GM12878 (cell line): ENCODE results near the gene EIF2S1.

Experiments
- EED ChIP-seq: sonication (generic); IDR thresholded peaks from 2 replicates; pipeline ENCODE4 v1.6.1; 2016; ENCODE audit warnings: antibody characterized with exemption, low read depth
- SMC3 ChIP-seq: IDR thresholded peaks from 2 replicates; pipeline ENCODE4 v1.6.1; 2011; ENCODE audit warnings: low read length, improper control_type of control experiment, borderline replicate concordance
- TARDBP ChIP-seq: IDR thresholded peaks from 2 replicates; pipeline ENCODE4 v1.6.1; 2016; ENCODE audit warnings: borderline replicate concordance
- TF ChIP-seq, protein P1 (sequence below): IDR thresholded peaks from 2 replicates; pipeline ENCODE4 v1.6.1; 2011; ENCODE audit warnings: low read depth, mild to moderate bottlenecking, low read length, moderate library complexity, borderline replicate concordance; ENCODE audit errors: extremely low read depth
- TF ChIP-seq, protein P2 (sequence below), 3 experiments: IDR thresholded peaks in 2 of 3; conservative IDR thresholded peaks in 1 of 3; 2 replicates each; pipeline ENCODE4 v1.5.1; 2011; ENCODE audit warnings: low read depth in 3 of 3, low read length in 3 of 3, mild to moderate bottlenecking in 3 of 3, control low read depth in 2 of 3, moderate library complexity in 2 of 3, inconsistent platforms in 1 of 3, mixed read lengths in 1 of 3; ENCODE audit not compliant: control insufficient read depth in 2 of 3, insufficient read depth in 1 of 3; ENCODE audit errors: extremely low read depth in 1 of 3

DNA sequence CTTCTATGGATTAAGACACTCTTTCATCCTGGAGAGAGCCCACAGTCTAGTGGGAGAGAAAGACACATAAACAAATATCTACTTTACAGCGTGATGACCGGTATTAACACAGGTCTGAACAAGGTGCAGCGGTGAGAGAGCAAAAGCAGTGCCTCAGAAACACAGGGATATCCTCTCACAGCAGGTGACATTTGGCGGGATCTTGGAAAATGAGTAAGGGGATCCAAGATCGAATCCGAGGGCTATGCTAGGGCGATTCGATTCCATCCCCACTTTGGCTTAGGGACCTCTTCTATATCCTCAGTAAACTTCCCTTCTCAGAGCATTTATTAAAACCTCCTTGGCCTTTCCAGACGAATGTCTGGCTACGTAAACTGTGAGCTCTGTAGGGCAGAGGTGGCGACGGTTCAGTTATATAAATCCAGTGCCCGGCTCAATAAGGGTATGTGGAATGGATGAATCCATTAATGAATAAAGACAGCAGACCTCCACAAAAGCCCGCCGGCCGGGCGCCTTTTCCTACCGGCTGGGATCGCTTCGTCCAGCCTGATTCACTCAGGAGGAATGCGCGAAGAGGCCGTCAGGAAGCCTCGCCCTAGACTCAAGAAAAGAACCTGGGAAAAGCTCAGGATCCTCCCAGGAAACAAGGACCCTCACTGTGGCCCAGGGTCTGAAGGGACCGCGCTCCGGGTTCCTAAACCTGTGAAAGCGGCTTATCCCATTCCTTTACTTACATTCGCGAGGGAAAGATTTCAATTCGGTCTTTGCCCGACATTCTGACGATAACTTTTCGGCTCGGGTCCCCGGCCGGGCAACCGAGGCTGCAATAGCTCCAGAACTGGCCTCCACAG lies 979 bp upstream of the EIF2S1 start:
- TF ChIP-seq EED: no peak
- TF ChIP-seq, protein P1, sequence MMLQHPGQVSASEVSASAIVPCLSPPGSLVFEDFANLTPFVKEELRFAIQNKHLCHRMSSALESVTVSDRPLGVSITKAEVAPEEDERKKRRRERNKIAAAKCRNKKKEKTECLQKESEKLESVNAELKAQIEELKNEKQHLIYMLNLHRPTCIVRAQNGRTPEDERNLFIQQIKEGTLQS: no peak
- TF ChIP-seq TARDBP: no peak
- TF ChIP-seq SMC3: no peak
- TF ChIP-seq, protein P2, sequence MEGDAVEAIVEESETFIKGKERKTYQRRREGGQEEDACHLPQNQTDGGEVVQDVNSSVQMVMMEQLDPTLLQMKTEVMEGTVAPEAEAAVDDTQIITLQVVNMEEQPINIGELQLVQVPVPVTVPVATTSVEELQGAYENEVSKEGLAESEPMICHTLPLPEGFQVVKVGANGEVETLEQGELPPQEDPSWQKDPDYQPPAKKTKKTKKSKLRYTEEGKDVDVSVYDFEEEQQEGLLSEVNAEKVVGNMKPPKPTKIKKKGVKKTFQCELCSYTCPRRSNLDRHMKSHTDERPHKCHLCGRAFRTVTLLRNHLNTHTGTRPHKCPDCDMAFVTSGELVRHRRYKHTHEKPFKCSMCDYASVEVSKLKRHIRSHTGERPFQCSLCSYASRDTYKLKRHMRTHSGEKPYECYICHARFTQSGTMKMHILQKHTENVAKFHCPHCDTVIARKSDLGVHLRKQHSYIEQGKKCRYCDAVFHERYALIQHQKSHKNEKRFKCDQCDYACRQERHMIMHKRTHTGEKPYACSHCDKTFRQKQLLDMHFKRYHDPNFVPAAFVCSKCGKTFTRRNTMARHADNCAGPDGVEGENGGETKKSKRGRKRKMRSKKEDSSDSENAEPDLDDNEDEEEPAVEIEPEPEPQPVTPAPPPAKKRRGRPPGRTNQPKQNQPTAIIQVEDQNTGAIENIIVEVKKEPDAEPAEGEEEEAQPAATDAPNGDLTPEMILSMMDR (IDR thresholded peaks at IDR 0.05 in 2 of 3, conservative IDR thresholded peaks at IDR 0.05 in 1 of 3; ENCODE audit: control insufficient read depth in 2 of 3, extremely low read depth in 1 of 3, insufficient read depth in 1 of 3, low read depth in 3 of 3, low read length in 3 of 3): no peak
